ENCODE measurements around the gene AP4M1.

DNA sequence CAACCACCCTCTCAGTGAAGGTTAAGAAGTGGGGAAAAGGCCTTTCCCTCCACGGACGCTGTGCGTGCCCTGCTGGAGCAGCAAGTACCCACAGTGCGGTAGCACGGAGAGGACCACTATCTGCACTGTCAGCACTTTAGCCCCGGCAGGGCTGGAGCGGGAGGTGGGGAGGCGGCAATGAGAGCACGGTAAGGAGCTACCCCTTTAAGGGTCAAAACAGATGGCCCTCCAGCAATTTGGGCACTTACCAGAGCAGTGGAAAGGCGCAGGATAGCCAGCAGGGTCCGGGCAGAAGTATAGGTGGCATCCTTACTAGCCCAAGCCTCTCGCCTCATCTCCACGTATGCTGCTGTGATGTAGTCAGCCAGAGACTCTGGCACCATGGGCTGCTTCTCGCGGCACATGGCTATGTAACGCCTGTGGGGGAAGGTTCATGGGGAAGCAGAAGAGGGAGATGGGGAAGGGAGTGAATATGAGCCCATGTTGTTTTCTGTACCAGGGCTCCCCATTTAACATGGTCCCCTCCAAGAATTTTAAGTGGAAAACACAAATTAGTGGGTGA, 7.4 kb upstream of the AP4M1 start:
- TF ChIP-seq CTCF (IDR thresholded peaks at IDR 0.05) (no peak), POLR2A (IDR thresholded peaks at IDR 0.05) (no peak)
